Neural progenitor cell (in vitro differentiated cells): ENCODE measurements around the gene AUTS2. TPM values are rescaled to one million over a fixed set of nuclear protein-coding genes. Genes with fewer than 3 reads are reported as not detected.

Source experiments
- DNase-seq: peaks from one replicate; pipeline ENCODE4 v3.0.0-alpha.2; 2016; ENCODE audit warnings: low spot score
- H2AFZ ChIP-seq: fragments of 200-600 bp; sonication (generic); replicated peaks from 2 replicates; pipeline ENCODE4 v1.6.1; 2016; ENCODE audit warnings: antibody characterized with exemption
- H3F3A ChIP-seq: fragments of 200-600 bp; sonication (generic); 2 replicates; pipeline ENCODE4 v1.6.1; 2016; ENCODE audit warnings: antibody characterized with exemption, low read depth
- H3K27ac ChIP-seq: fragments of 200-600 bp; sonication (generic); 2 replicates; pipeline ENCODE4 v1.5.1; 2016; ENCODE audit warnings: mild to moderate bottlenecking
- H3K27me3 ChIP-seq: fragments of 200-600 bp; sonication (generic); 2 replicates; pipeline ENCODE4 v1.6.1; 2016; ENCODE audit warnings: mild to moderate bottlenecking, moderate library complexity
- H3K36me3 ChIP-seq: fragments of 200-600 bp; sonication (generic); 2 replicates; pipeline ENCODE4 v1.5.1; 2016
- H3K4me1 ChIP-seq: fragments of 200-600 bp; sonication (generic); 2 replicates; pipeline ENCODE4 v1.6.1; 2016; ENCODE audit warnings: mixed run types
- H3K4me2 ChIP-seq: fragments of 200-600 bp; sonication (generic); 2 replicates; pipeline ENCODE4 v1.6.1; 2016
- H3K4me3 ChIP-seq: fragments of 200-600 bp; sonication (generic); 2 replicates; pipeline ENCODE4 v1.5.1; 2016
- H3K79me2 ChIP-seq: fragments of 200-600 bp; sonication (generic); 2 replicates; pipeline ENCODE4 v1.6.1; 2016; ENCODE audit warnings: low read depth
- H3K9ac ChIP-seq: fragments of 200-600 bp; sonication (generic); 2 replicates; pipeline ENCODE4 v1.6.1; 2016
- H3K9me3 ChIP-seq: fragments of 200-600 bp; sonication (generic); 2 replicates; pipeline ENCODE4 v1.5.1; 2016; ENCODE audit warnings: low read depth
- H4K20me1 ChIP-seq: fragments of 200-600 bp; sonication (generic); 2 replicates; pipeline ENCODE4 v1.6.1; 2016; ENCODE audit warnings: low read depth
- H3K27ac Mint-ChIP-seq: 3 replicates; pipeline ENCODE4 v1.8.0; 2021; ENCODE audit warnings: mixed read lengths
- H3K27me3 Mint-ChIP-seq: 2 replicates; pipeline ENCODE4 v1.8.0; 2022; ENCODE audit warnings: low read depth, mild to moderate bottlenecking, inconsistent platforms, moderate library complexity, mixed read lengths; ENCODE audit not compliant: insufficient read depth
- H3K36me3 Mint-ChIP-seq: 3 replicates; pipeline ENCODE4 v1.8.0; 2021; ENCODE audit warnings: mixed read lengths
- H3K4me1 Mint-ChIP-seq: 3 replicates; pipeline ENCODE4 v1.8.0; 2021; ENCODE audit warnings: mixed read lengths
- H3K4me3 Mint-ChIP-seq: 3 replicates; pipeline ENCODE4 v1.8.0; 2021; ENCODE audit warnings: mild to moderate bottlenecking, moderate library complexity, mixed read lengths
- H3K9me3 Mint-ChIP-seq: 3 replicates; pipeline ENCODE4 v1.8.0; 2020; ENCODE audit warnings: mixed read lengths
- CTCF ChIP-seq: fragments of 200-600 bp; sonication (generic); IDR thresholded peaks from 2 replicates; pipeline ENCODE4 v1.5.1; 2017; ENCODE audit warnings: antibody characterized with exemption, mild to moderate bottlenecking
- EZH2 ChIP-seq: fragments of 200-600 bp; sonication (generic); IDR thresholded peaks from 2 replicates; pipeline ENCODE4 v1.6.1; 2017; ENCODE audit warnings: antibody characterized with exemption, mild to moderate bottlenecking, moderate library complexity
- EZH2phosphoT487 ChIP-seq: fragments of 200-600 bp; sonication (generic); IDR thresholded peaks from 2 replicates; pipeline ENCODE4 v1.6.1; 2017; ENCODE audit warnings: antibody characterized with exemption
- total RNA-seq: library from RNA; depleted of rRNA; stranded (reverse); fragments of >200 nt; gene quantifications from 2 replicates; pipeline ENCODE4 v1.2.3, GENCODE V29; 2015; ENCODE audit warnings: low replicate concordance

AUTS2 gene
- total RNA-seq, 1 donor from 2014 or later: 50.0 TPM

GRCh38 chr7:70700055-70700940 is 1102.0 kb downstream of the AUTS2 start:
- Mint-ChIP-seq H3K27ac (no peak overlapping the region), H3K36me3 (peaks cover 24% of the 10 kb centered on the region), H3K27me3 (peaks cover 6% of the 10 kb centered on the region), H3K4me1 (peaks cover 16% of the 10 kb centered on the region), H3K4me3 (no peak overlapping the region), H3K9me3 (no peaks in the 10 kb centered on the region)
- no peaks in the 10 kb centered on the region for H3K27me3 ChIP-seq
- no peak overlapping the region for H3K9ac ChIP-seq
- DNase-seq: peak; percentile 82
- H3K4me3 ChIP-seq: peak overlapping the region; percentile 97
- peaks cover 99% of the 10 kb centered on the region for H3K79me2 ChIP-seq
- peak overlapping the region; percentile 86 for H3K4me2 ChIP-seq
- no peak overlapping the region for H2AFZ ChIP-seq
- H4K20me1 ChIP-seq: peaks cover 95% of the 10 kb centered on the region
- peaks cover 63% of the 10 kb centered on the region for H3F3A ChIP-seq
- no peaks in the 10 kb centered on the region for H3K9me3 ChIP-seq
- H3K4me1 ChIP-seq: peaks cover 84% of the 10 kb centered on the region
- H3K36me3 ChIP-seq: peaks cover 3% of the 10 kb centered on the region
- H3K27ac ChIP-seq: peak overlapping the region; percentile 82
- TF ChIP-seq CTCF: no peak
- peak; percentile 58 for TF ChIP-seq EZH2phosphoT487

- peak; percentile 81 for DNase-seq
Measured at GRCh38 chr7:70700941-70701425, 1102.7 kb downstream of the AUTS2 start.

GRCh38 chr7:70701477-70701876 is 1103.2 kb downstream of the AUTS2 start:
- Histone ChIP-seq H3K27ac (no peak overlapping the region), H3K36me3 (peaks cover 3% of the 10 kb centered on the region), H3K4me2 (peak overlapping the region; percentile 86), H3K9ac (no peak overlapping the region), H3K4me1 (peaks cover 96% of the 10 kb centered on the region), H2AFZ (no peak overlapping the region), H4K20me1 (peaks cover 100% of the 10 kb centered on the region), H3K4me3 (no peak overlapping the region), H3K79me2 (peaks cover 99% of the 10 kb centered on the region), H3K27me3 (no peaks in the 10 kb centered on the region), H3F3A (peaks cover 64% of the 10 kb centered on the region), H3K9me3 (no peaks in the 10 kb centered on the region)
- no peaks in the 10 kb centered on the region for H3K9me3 Mint-ChIP-seq
- H3K36me3 Mint-ChIP-seq: peaks cover 31% of the 10 kb centered on the region
- no peak overlapping the region for H3K4me3 Mint-ChIP-seq
- H3K27ac Mint-ChIP-seq: no peak overlapping the region
- peaks cover 24% of the 10 kb centered on the region for H3K4me1 Mint-ChIP-seq
- H3K27me3 Mint-ChIP-seq: peaks cover 6% of the 10 kb centered on the region
- DNase-seq: no peak
- TF ChIP-seq EZH2phosphoT487: no peak
- no peak for TF ChIP-seq EZH2
- TF ChIP-seq CTCF: no peak

More at GRCh38 chr7:70700941-70701425, 1102.7 kb downstream of the AUTS2 start:
- Histone ChIP-seq H3F3A (peaks cover 66% of the 10 kb centered on the region), H3K9ac (no peak overlapping the region), H4K20me1 (peaks cover 100% of the 10 kb centered on the region), H3K4me3 (peak overlapping the region; percentile 97), H3K27ac (peak overlapping the region; percentile 82), H3K4me2 (peak overlapping the region; percentile 86), H3K9me3 (no peaks in the 10 kb centered on the region), H3K4me1 (peaks cover 91% of the 10 kb centered on the region), H3K27me3 (no peaks in the 10 kb centered on the region), H2AFZ (no peak overlapping the region), H3K36me3 (peaks cover 3% of the 10 kb centered on the region), H3K79me2 (peaks cover 99% of the 10 kb centered on the region)
- H3K36me3 Mint-ChIP-seq: peaks cover 29% of the 10 kb centered on the region
- TF ChIP-seq EZH2phosphoT487 (no peak), CTCF (no peak), EZH2 (no peak)
- no peak overlapping the region for H3K27ac Mint-ChIP-seq
- peaks cover 6% of the 10 kb centered on the region for H3K27me3 Mint-ChIP-seq
- no peak overlapping the region for H3K4me3 Mint-ChIP-seq
- H3K9me3 Mint-ChIP-seq: no peaks in the 10 kb centered on the region
- peaks cover 20% of the 10 kb centered on the region for H3K4me1 Mint-ChIP-seq
